IMR-90 (cell line): ENCODE results near the gene GALK1. TPM values are rescaled to one million over a fixed set of nuclear protein-coding genes. Genes with fewer than 3 reads are reported as not detected.

Experiments
- ATAC-seq: fragments of 200-7000 bp; cut with Tn5 transposase; 2 replicates; pipeline ENCODE4 v1.9.1; 2020; ENCODE audit warnings: low read depth, mild to moderate bottlenecking, moderate library complexity
- BruUV-seq: library from RNA; stranded (reverse); fragments of 400-500 nt; replicated peaks from 2 replicates; lab custom pipeline; 2021; lab: Mats Ljungman, UMichigan
- CTCF ChIA-PET: fragments of 300-600 bp; formaldehyde crosslinking; extraction: SDS; loops from one replicate; lab custom pipeline; 2021; ENCODE audit warnings: antibody characterized with exemption; lab: Yijun Ruan, JAX
- POLR2A ChIA-PET: fragments of 300-600 bp; sonication (Branson Sonifier 250); formaldehyde crosslinking; loops from one replicate; lab custom pipeline; 2022; ENCODE audit warnings: antibody characterized with exemption; ENCODE audit not compliant: unreplicated experiment; lab: Charles Lee
- DNase-seq: peaks from one replicate; pipeline ENCODE4 v3.0.0; 2013
- H2AFZ ChIP-seq: replicated peaks from 2 replicates; pipeline ENCODE3; 2013; ENCODE audit warnings: low read length, mild to moderate bottlenecking; ENCODE audit not compliant: poor library complexity
- H2AK5ac ChIP-seq: 2 replicates; pipeline ENCODE4 v1.6.1; 2013; ENCODE audit warnings: low read depth, low read length, inconsistent platforms
- H2AK9ac ChIP-seq: replicated peaks from 2 replicates; pipeline ENCODE3; 2013; ENCODE audit warnings: mild to moderate bottlenecking, low read depth, low read length, moderate library complexity; ENCODE audit not compliant: poor library complexity
- H2BK120ac ChIP-seq: 2 replicates; pipeline ENCODE4 v1.6.1; 2013; ENCODE audit warnings: low read depth, low read length, inconsistent platforms
- H2BK15ac ChIP-seq: 3 replicates; pipeline ENCODE4 v1.6.1; 2013; ENCODE audit warnings: low read depth, low read length, inconsistent platforms
- H2BK20ac ChIP-seq: 2 replicates; pipeline ENCODE4 v1.6.1; 2013; ENCODE audit warnings: low read depth, mild to moderate bottlenecking, inconsistent platforms, low read length, moderate library complexity
- H2BK5ac ChIP-seq: 2 replicates; pipeline ENCODE4 v1.6.1; 2013; ENCODE audit warnings: mild to moderate bottlenecking, low read depth, low read length, inconsistent platforms; ENCODE audit not compliant: poor library complexity, severe bottlenecking
- H3K14ac ChIP-seq: replicated peaks from 2 replicates; pipeline ENCODE4 v1.6.1; 2013; ENCODE audit warnings: low read depth, low read length, inconsistent platforms
- H3K18ac ChIP-seq: 2 replicates; pipeline ENCODE4 v1.6.1; 2013; ENCODE audit warnings: low read depth, low read length, control low read depth
- H3K23ac ChIP-seq: 2 replicates; pipeline ENCODE4 v1.6.1; 2013; ENCODE audit warnings: low read depth, low read length, inconsistent platforms
- H3K27ac ChIP-seq: 2 replicates; pipeline ENCODE4 v1.5.1; 2013; ENCODE audit warnings: mild to moderate bottlenecking, control low read depth, low read length; ENCODE audit not compliant: insufficient read depth
- H3K27me3 ChIP-seq: 2 replicates; pipeline ENCODE4 v1.6.1; 2013; ENCODE audit warnings: low read length; ENCODE audit not compliant: control insufficient read depth, insufficient read depth
- H3K36me3 ChIP-seq: 2 replicates; pipeline ENCODE4 v1.6.1; 2013; ENCODE audit warnings: low read length, mixed read lengths; ENCODE audit not compliant: control insufficient read depth, insufficient read depth
- H3K4ac ChIP-seq: 2 replicates; pipeline ENCODE4 v1.6.1; 2013; ENCODE audit warnings: low read depth, low read length, inconsistent platforms
- H3K4me1 ChIP-seq: 2 replicates; pipeline ENCODE4 v1.6.1; 2013; ENCODE audit warnings: low read length, mixed read lengths; ENCODE audit not compliant: control insufficient read depth, insufficient read depth
- H3K4me2 ChIP-seq: 2 replicates; pipeline ENCODE4 v1.6.1; 2013; ENCODE audit warnings: low read depth, mild to moderate bottlenecking, control low read depth, low read length, moderate library complexity
- H3K4me3 ChIP-seq: 2 replicates; pipeline ENCODE4 v1.5.1; 2013; ENCODE audit warnings: low read depth, mild to moderate bottlenecking, control low read depth, low read length, moderate library complexity; ENCODE audit not compliant: insufficient read depth
- H3K56ac ChIP-seq: 2 replicates; pipeline ENCODE4 v1.6.1; 2013; ENCODE audit warnings: low read length, inconsistent platforms; ENCODE audit not compliant: insufficient read depth; ENCODE audit errors: extremely low read depth
- H3K79me1 ChIP-seq, 2 experiments: 2 replicates each; pipeline ENCODE4 v1.6.1; 2013; ENCODE audit warnings: low read length in 2 of 2, inconsistent platforms in 1 of 2, low read depth in 1 of 2
- H3K9ac ChIP-seq: 2 replicates; pipeline ENCODE4 v1.6.1; 2013; ENCODE audit warnings: low read depth, low read length, control low read depth
- H3K9me1 ChIP-seq: 2 replicates; pipeline ENCODE4 v1.6.1; 2013; ENCODE audit warnings: low read length, inconsistent platforms; ENCODE audit not compliant: insufficient read depth
- H3K9me3 ChIP-seq: 2 replicates; pipeline ENCODE4 v1.6.1; 2013; ENCODE audit warnings: low read length; ENCODE audit not compliant: control insufficient read depth, insufficient read depth
- H4K20me1 ChIP-seq: 2 replicates; pipeline ENCODE4 v1.6.1; 2013; ENCODE audit warnings: low read length, inconsistent platforms; ENCODE audit not compliant: insufficient read depth
- H4K5ac ChIP-seq: 2 replicates; pipeline ENCODE4 v1.6.1; 2013; ENCODE audit warnings: mild to moderate bottlenecking, low read depth, low read length, control low read depth
- H4K8ac ChIP-seq, 2 experiments: 2 replicates each; pipeline ENCODE4 v1.6.1; 2013; ENCODE audit warnings: low read depth in 2 of 2, low read length in 2 of 2, control low read depth in 1 of 2, inconsistent platforms in 1 of 2
- H4K91ac ChIP-seq: 2 replicates; pipeline ENCODE4 v1.6.1; 2013; ENCODE audit warnings: low read depth, low read length, inconsistent platforms; ENCODE audit not compliant: insufficient read depth
- BHLHE40 ChIP-seq: fragments of 150-350 bp; IDR thresholded peaks from 2 replicates; pipeline ENCODE4 v1.6.1; 2016; ENCODE audit warnings: mild to moderate bottlenecking, low read depth, low read length
- CEBPB ChIP-seq: IDR thresholded peaks from 2 replicates; pipeline ENCODE4 v1.6.1; 2012; ENCODE audit warnings: low read depth, low read length, improper control_type of control experiment
- FOS ChIP-seq: fragments of 150-350 bp; IDR thresholded peaks from 2 replicates; pipeline ENCODE4 v1.6.1; 2016; ENCODE audit warnings: low read depth, low read length
- MAZ ChIP-seq: IDR thresholded peaks from 2 replicates; pipeline ENCODE4 v1.6.1; 2012; ENCODE audit warnings: low read depth, mild to moderate bottlenecking, low read length, improper control_type of control experiment, moderate library complexity, borderline replicate concordance
- NFE2L2 ChIP-seq: fragments of 150-350 bp; IDR thresholded peaks from 2 replicates; pipeline ENCODE4 v1.6.1; 2016; ENCODE audit warnings: low read depth, mild to moderate bottlenecking, low read length
- POLR2A ChIP-seq: IDR thresholded peaks from 2 replicates; pipeline ENCODE4 v1.6.1; 2012; ENCODE audit warnings: mild to moderate bottlenecking, low read depth, low read length
- RAD21 ChIP-seq: IDR thresholded peaks from 2 replicates; pipeline ENCODE4 v1.6.1; 2012; ENCODE audit warnings: low read length, improper control_type of control experiment
- SMC3 ChIP-seq: fragments of 150-350 bp; IDR thresholded peaks from 2 replicates; pipeline ENCODE4 v1.6.1; 2016; ENCODE audit warnings: low read depth, mild to moderate bottlenecking, antibody characterized with exemption, low read length, moderate library complexity
- USF2 ChIP-seq: fragments of 150-350 bp; IDR thresholded peaks from 2 replicates; pipeline ENCODE4 v1.6.1; 2017; ENCODE audit warnings: mild to moderate bottlenecking, antibody characterized with exemption, low read length, low read depth
- WGBS, 2 experiments: methylation state at CpG; one replicate each; pipeline versions ENCODE4 v1.1.5 to v1.1.7; 2013; ENCODE audit warnings: missing lambda C conversion rate in 2 of 2; ENCODE audit not compliant: insufficient read length in 1 of 2; ENCODE audit errors: extremely low coverage in 2 of 2; 5-methylcytosine and 5-hydroxymethylcytosine counted together
- dilution Hi-C: fragments of 300-500 bp; cut with HindIII; formaldehyde crosslinking; loops from one replicate; pipeline ENCODE4 v1.14.3; 2018; ENCODE audit warnings: low sequenced_read_pairs; ENCODE audit not compliant: unreplicated experiment
- in situ Hi-C: fragments of 300-500 bp; cut with MboI; formaldehyde crosslinking; loops from 3 replicates; pipeline ENCODE4 v1.14.3; 2019; ENCODE audit warnings: low sequenced_read_pairs, inconsistent platforms, mixed read lengths
- intact Hi-C: fragments of 100-400 bp; cut with micrococcal nuclease; formaldehyde crosslinking; loops from 2 replicates; pipeline ENCODE4 v1.10.0; 2022
- polyA plus RNA-seq, 3 experiments: library from polyadenylated mRNA; depleted of rRNA; stranded (reverse); fragments of >200 nt; gene quantifications; 2 replicates each; pipeline ENCODE4 v1.2.3, GENCODE V29; 2012; ENCODE audit warnings: low replicate concordance in 1 of 3
- total RNA-seq: library from RNA; depleted of rRNA; stranded (reverse); fragments of >200 nt; gene quantifications from 2 replicates; pipeline ENCODE4 v1.2.3, GENCODE V29; 2012
- TF ChIP-seq, protein P1 (sequence below): fragments of 150-350 bp; IDR thresholded peaks from 2 replicates; pipeline ENCODE4 v1.6.1; 2016; ENCODE audit warnings: low read depth, mild to moderate bottlenecking, low read length, moderate library complexity, borderline replicate concordance

GALK1 gene
- total and polyA plus RNA-seq, 2 of the 4 experiments (the other 2 are of a cell fraction), result 19.9 to 21.9 TPM

- H3K9me3 ChIP-seq, result no peaks in the 10 kb centered on the region
- no peak overlapping the region for H2AFZ ChIP-seq
- no peaks in the 10 kb centered on the region for H3K36me3 ChIP-seq
- TF ChIP-seq BHLHE40, result no peak
- TF ChIP-seq NFE2L2, result no peak
- TF ChIP-seq POLR2A, result no peak
- TF ChIP-seq FOS, result no peak
- TF ChIP-seq RAD21, result no peak
- no peak for TF ChIP-seq MAZ
- no peak for TF ChIP-seq CEBPB
- TF ChIP-seq SMC3, result no peak
- TF ChIP-seq, protein P1, sequence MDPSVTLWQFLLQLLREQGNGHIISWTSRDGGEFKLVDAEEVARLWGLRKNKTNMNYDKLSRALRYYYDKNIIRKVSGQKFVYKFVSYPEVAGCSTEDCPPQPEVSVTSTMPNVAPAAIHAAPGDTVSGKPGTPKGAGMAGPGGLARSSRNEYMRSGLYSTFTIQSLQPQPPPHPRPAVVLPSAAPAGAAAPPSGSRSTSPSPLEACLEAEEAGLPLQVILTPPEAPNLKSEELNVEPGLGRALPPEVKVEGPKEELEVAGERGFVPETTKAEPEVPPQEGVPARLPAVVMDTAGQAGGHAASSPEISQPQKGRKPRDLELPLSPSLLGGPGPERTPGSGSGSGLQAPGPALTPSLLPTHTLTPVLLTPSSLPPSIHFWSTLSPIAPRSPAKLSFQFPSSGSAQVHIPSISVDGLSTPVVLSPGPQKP, result no peak
- TF ChIP-seq USF2, result no peak
- peak overlapping the region; percentile 28 for H2AK9ac ChIP-seq
- in situ Hi-C loops (loop anchor here (10.0 kb wide), 1 partner anchor 315 kb away; no protein-coding TSS in a partner anchor), dilution Hi-C loops (no loop called here), intact Hi-C loops (no loop called here)
- H3K27me3 ChIP-seq, result peaks cover 2% of the 10 kb centered on the region; the same call in 1 of the 2 replicates
- no peaks in the 10 kb centered on the region for H3K4me1 ChIP-seq
- WGBS, 2 experiments, result 86% methylated on average over 10 of the region's 17 CpGs; no CpG with 5 or more reads in 1 of the 2 experiments
- H3K79me1 ChIP-seq, result no peaks in the 10 kb centered on the region
- H4K5ac ChIP-seq, result no peak overlapping the region
- no peak overlapping the region for H2BK5ac ChIP-seq
- no peak overlapping the region for H3K4ac ChIP-seq
- H3K27ac ChIP-seq, result no peak overlapping the region
- H4K8ac ChIP-seq, result no peak overlapping the region
- CTCF ChIA-PET, result no interaction called here
- no peak overlapping the region for H2BK20ac ChIP-seq
- no peak overlapping the region for H3K14ac ChIP-seq
- BruUV-seq, result no TSS peak
- no peak overlapping the region for H3K4me2 ChIP-seq
- no peaks in the 10 kb centered on the region for H4K20me1 ChIP-seq
- no peaks in the 10 kb centered on the region for H3K9me1 ChIP-seq
- no peak overlapping the region for H3K18ac ChIP-seq
- no peak overlapping the region for H3K56ac ChIP-seq
- H2AK5ac ChIP-seq, result no peak overlapping the region
- H2BK15ac ChIP-seq, result no peak overlapping the region
- DNase-seq, result no peak
- no peak overlapping the region for H4K91ac ChIP-seq
- H3K4me3 ChIP-seq, result no peak overlapping the region
- no peak overlapping the region for H3K23ac ChIP-seq
- no peak overlapping the region for H2BK120ac ChIP-seq
- no peak overlapping the region for H3K9ac ChIP-seq
- POLR2A ChIA-PET, result no interaction called here
- ATAC-seq, result no peak
Observed at GRCh38 chr17:75740215-75740614, 24.8 kb downstream of the GALK1 start.
